HG02763 (cell line): ENCODE measurements around the gene KLHL28.

Experiments
- ATAC-seq: cut with Tn5 transposase; IDR thresholded peaks from one replicate; pipeline ENCODE4 v1.9.1; 2021; ENCODE audit warnings: mild to moderate bottlenecking, moderate library complexity; ENCODE audit not compliant: unreplicated experiment

The KLHL28 gene

GRCh38 chr14:44961151-44961553, 595 bp downstream of the KLHL28 start:
- no peak for ATAC-seq

- no peak for ATAC-seq
These were observed 1.1 kb downstream of the KLHL28 start for GRCh38 chr14:44960646-44961045.

- no peak for ATAC-seq
These were observed 1.6 kb downstream of the KLHL28 start for GRCh38 chr14:44960146-44960545.

- no peak for ATAC-seq
These were observed 2.2 kb downstream of the KLHL28 start for GRCh38 chr14:44959538-44959937.

GRCh38 chr14:44956866-44957265, 4.9 kb downstream of the KLHL28 start:
- ATAC-seq, result no peak

- ATAC-seq, result no peak
These were observed 6.2 kb downstream of the KLHL28 start for GRCh38 chr14:44955528-44955927.

- no peak for ATAC-seq
These were observed 7.0 kb downstream of the KLHL28 start for GRCh38 chr14:44954750-44955149.

GRCh38 chr14:44952391-44953110, 9.2 kb downstream of the KLHL28 start:
- no peak for ATAC-seq

GRCh38 chr14:44951051-44951450, 10.7 kb downstream of the KLHL28 start:
- no peak for ATAC-seq

- ATAC-seq, result no peak
These were observed 16.5 kb downstream of the KLHL28 start for GRCh38 chr14:44945264-44945663.

- ATAC-seq, result no peak
These were observed 17.6 kb downstream of the KLHL28 start for GRCh38 chr14:44944107-44944506.

GRCh38 chr14:44942436-44942835, 19.3 kb downstream of the KLHL28 start:
- no peak for ATAC-seq

- ATAC-seq, result no peak
These were observed 20.2 kb downstream of the KLHL28 start for GRCh38 chr14:44941591-44941990.

- ATAC-seq, result no peak
These were observed 20.8 kb downstream of the KLHL28 start for GRCh38 chr14:44940944-44941343.

GRCh38 chr14:44940211-44940610, 21.5 kb downstream of the KLHL28 start:
- no peak for ATAC-seq

GRCh38 chr14:44937547-44937946, 24.2 kb downstream of the KLHL28 start:
- no peak for ATAC-seq

- ATAC-seq, result no peak
These were observed 26.6 kb downstream of the KLHL28 start for GRCh38 chr14:44935155-44935554.

GRCh38 chr14:44928793-44929192, 33.0 kb downstream of the KLHL28 start:
- ATAC-seq, result no peak

GRCh38 chr14:44914849-44915248, 46.9 kb downstream of the KLHL28 start:
- no peak for ATAC-seq

- ATAC-seq, result no peak
These were observed 49.5 kb downstream of the KLHL28 start for GRCh38 chr14:44912041-44912869.

- no peak for ATAC-seq
These were observed 50.9 kb downstream of the KLHL28 start for GRCh38 chr14:44910821-44911220.

- ATAC-seq, result no peak
These were observed 60.1 kb downstream of the KLHL28 start for GRCh38 chr14:44901696-44902095.
